Keratinocyte (primary cell): Measurements from ENCODE around the gene UBXN6. TPM values are rescaled to one million over a fixed set of nuclear protein-coding genes. Genes with fewer than 3 reads are reported as not detected.

Source experiments
- DNase-seq: peaks from one replicate; pipeline ENCODE4 v3.0.0-alpha.2; 2011; ENCODE audit warnings: low read depth, missing footprints, low spot score
- FAIRE-seq: peaks from 2 replicates; lab custom pipeline; 2011; peaks lifted over from hg19 to GRCh38; lab: Jason Lieb, UNC
- H2AFZ ChIP-seq: 2 replicates; pipeline ENCODE4 v1.6.0; 2012; ENCODE audit warnings: low read length, control low read depth, inconsistent platforms; ENCODE audit not compliant: control insufficient read depth
- H3K27ac ChIP-seq: 2 replicates; pipeline ENCODE4 v1.5.1; 2011; ENCODE audit warnings: low read length; ENCODE audit not compliant: control insufficient read depth, insufficient read depth
- H3K27me3 ChIP-seq: 3 replicates; pipeline ENCODE4 v1.6.0; 2011; ENCODE audit warnings: low read length; ENCODE audit not compliant: control insufficient read depth, insufficient read depth; ENCODE audit errors: extremely low read depth
- H3K36me3 ChIP-seq, 2 experiments: 2 replicates in 1 of 2; 3 replicates in 1 of 2; pipeline ENCODE4 v1.5.1; 2011; ENCODE audit warnings: low read length in 2 of 2, mild to moderate bottlenecking in 1 of 2; ENCODE audit not compliant: control insufficient read depth in 2 of 2, insufficient read depth in 2 of 2; ENCODE audit errors: extremely low read depth in 1 of 2
- H3K4me1 ChIP-seq: 3 replicates; pipeline ENCODE4 v1.5.1; 2011; ENCODE audit warnings: low read length; ENCODE audit not compliant: control insufficient read depth, insufficient read depth; ENCODE audit errors: extremely low read depth
- H3K4me2 ChIP-seq: 3 replicates; pipeline ENCODE4 v1.6.0; 2011; ENCODE audit warnings: low read depth, low read length; ENCODE audit not compliant: control insufficient read depth, insufficient read depth; ENCODE audit errors: extremely low read depth
- H3K4me3 ChIP-seq, 3 experiments: fragments of 200-600 bp in 1 of 3; sonication (generic) in 1 of 3; 2 replicates in 2 of 3; 3 replicates in 1 of 3; pipeline ENCODE4 v1.5.1; 2011 to 2016; ENCODE audit warnings: low read length in 3 of 3, mild to moderate bottlenecking in 3 of 3, control low read depth in 2 of 3, inconsistent platforms in 1 of 3, low read depth in 1 of 3, mixed read lengths in 1 of 3, mixed run types in 1 of 3, moderate library complexity in 1 of 3; ENCODE audit not compliant: control insufficient read depth in 2 of 3, insufficient read depth in 2 of 3; ENCODE audit errors: extremely low read depth in 1 of 3
- H3K79me2 ChIP-seq: 2 replicates; pipeline ENCODE4 v1.6.0; 2012; ENCODE audit warnings: low read length; ENCODE audit not compliant: control insufficient read depth, insufficient read depth
- H3K9ac ChIP-seq: 3 replicates; pipeline ENCODE4 v1.6.0; 2011; ENCODE audit warnings: low read length; ENCODE audit not compliant: control insufficient read depth, insufficient read depth; ENCODE audit errors: extremely low read depth
- H3K9me1 ChIP-seq: 3 replicates; pipeline ENCODE4 v1.6.0; 2011; ENCODE audit warnings: low read length; ENCODE audit not compliant: control insufficient read depth, insufficient read depth; ENCODE audit errors: extremely low read depth
- H3K9me3 ChIP-seq: 2 replicates; pipeline ENCODE4 v1.5.1; 2012; ENCODE audit warnings: low read depth, low read length; ENCODE audit not compliant: control insufficient read depth
- H4K20me1 ChIP-seq: 3 replicates; pipeline ENCODE4 v1.6.0; 2011; ENCODE audit warnings: low read length; ENCODE audit not compliant: control insufficient read depth, insufficient read depth; ENCODE audit errors: extremely low read depth
- EZH2 ChIP-seq: IDR thresholded peaks from one replicate; pipeline ENCODE4 v1.6.1; 2012; ENCODE audit warnings: inconsistent platforms, mild to moderate bottlenecking, low read length, moderate library complexity
- dilution Hi-C: fragments of 300-500 bp; cut with MboI; formaldehyde crosslinking; loops from one replicate; pipeline ENCODE4 v1.7.0; 2020; ENCODE audit warnings: low sequenced_read_pairs; ENCODE audit not compliant: extremely low pct_ligation_motif_present
- polyA plus RNA-seq, 5 experiments: library from polyadenylated mRNA; depleted of rRNA in 3 of 5; stranded (reverse) in 3 of 5; stranded (forward) in 1 of 5; unstranded in 1 of 5; fragments of >200 nt; gene quantifications; 1 replicate in 1 of 5; 2 replicates in 3 of 5; 3 replicates in 1 of 5; pipeline versions ENCODE4 v1.2.1 to v1.2.3, GENCODE V29; 2011 to 2012; ENCODE audit warnings: missing spikeins in 2 of 5, low read depth in 1 of 5, low replicate concordance in 1 of 5
- TF ChIP-seq, protein P1 (sequence below), 3 experiments: IDR thresholded peaks in 1 of 3; conservative IDR thresholded peaks in 1 of 3; optimal IDR thresholded peaks in 1 of 3; 2 replicates in 2 of 3; 3 replicates in 1 of 3; pipeline versions ENCODE3 to v1.5.1; 2011; ENCODE audit warnings: low read length in 3 of 3, mild to moderate bottlenecking in 3 of 3, moderate library complexity in 2 of 3, control low read depth in 1 of 3, inconsistent platforms in 1 of 3; ENCODE audit not compliant: insufficient read depth in 2 of 3; ENCODE audit errors: extremely low read depth in 1 of 3

UBXN6 gene
- polyA plus RNA-seq, 1 donor (not counting 4 experiments of a cell fraction or from before 2014, with no cell fraction given), result 36.4 TPM

DNA sequence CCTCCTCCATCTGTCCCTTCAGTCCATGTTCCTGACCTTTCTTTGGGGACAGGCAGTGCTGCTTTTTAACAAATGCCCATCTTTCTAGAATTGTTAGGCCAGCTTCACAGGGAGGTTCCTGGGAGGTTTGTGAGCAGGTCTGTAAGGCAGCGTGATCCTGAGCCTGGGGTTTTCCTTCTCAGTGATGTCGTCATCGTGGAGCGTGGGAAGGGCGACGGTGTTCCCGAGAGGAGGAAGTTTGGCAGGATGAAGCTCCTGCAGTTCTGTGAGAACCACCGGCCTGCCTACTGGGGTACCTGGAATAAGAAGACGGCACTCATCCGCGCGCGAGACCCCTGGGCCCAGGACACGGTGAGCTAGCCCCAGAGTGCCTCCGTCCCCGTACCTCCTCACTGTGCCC is 28.3 kb downstream of the UBXN6 start:
- no peak overlapping the region for H3K4me3 ChIP-seq
- TF ChIP-seq, protein P1, sequence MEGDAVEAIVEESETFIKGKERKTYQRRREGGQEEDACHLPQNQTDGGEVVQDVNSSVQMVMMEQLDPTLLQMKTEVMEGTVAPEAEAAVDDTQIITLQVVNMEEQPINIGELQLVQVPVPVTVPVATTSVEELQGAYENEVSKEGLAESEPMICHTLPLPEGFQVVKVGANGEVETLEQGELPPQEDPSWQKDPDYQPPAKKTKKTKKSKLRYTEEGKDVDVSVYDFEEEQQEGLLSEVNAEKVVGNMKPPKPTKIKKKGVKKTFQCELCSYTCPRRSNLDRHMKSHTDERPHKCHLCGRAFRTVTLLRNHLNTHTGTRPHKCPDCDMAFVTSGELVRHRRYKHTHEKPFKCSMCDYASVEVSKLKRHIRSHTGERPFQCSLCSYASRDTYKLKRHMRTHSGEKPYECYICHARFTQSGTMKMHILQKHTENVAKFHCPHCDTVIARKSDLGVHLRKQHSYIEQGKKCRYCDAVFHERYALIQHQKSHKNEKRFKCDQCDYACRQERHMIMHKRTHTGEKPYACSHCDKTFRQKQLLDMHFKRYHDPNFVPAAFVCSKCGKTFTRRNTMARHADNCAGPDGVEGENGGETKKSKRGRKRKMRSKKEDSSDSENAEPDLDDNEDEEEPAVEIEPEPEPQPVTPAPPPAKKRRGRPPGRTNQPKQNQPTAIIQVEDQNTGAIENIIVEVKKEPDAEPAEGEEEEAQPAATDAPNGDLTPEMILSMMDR (optimal IDR thresholded peaks at IDR 0.05 in 1 of 3, IDR thresholded peaks at IDR 0.05 in 1 of 3, conservative IDR thresholded peaks at IDR 0.05 in 1 of 3; ENCODE audit: extremely low read depth in 1 of 3, insufficient read depth in 2 of 3, low read length in 3 of 3), result no peak
- TF ChIP-seq EZH2, result no peak
- no peak for FAIRE-seq
- no peaks in the 10 kb centered on the region for H4K20me1 ChIP-seq
- H3K27me3 ChIP-seq, result no peaks in the 10 kb centered on the region
- H2AFZ ChIP-seq, result no peak overlapping the region
- peaks cover 20 to 31% of the 10 kb centered on the region in 2 experiments for H3K36me3 ChIP-seq
- H3K9me3 ChIP-seq, result no peaks in the 10 kb centered on the region
- no peak overlapping the region for H3K4me2 ChIP-seq
- no peaks in the 10 kb centered on the region for H3K9me1 ChIP-seq
- dilution Hi-C loops, result no loop called here
- H3K4me1 ChIP-seq, result no peaks in the 10 kb centered on the region
- no peak for DNase-seq
- H3K79me2 ChIP-seq, result no peaks in the 10 kb centered on the region
- H3K27ac ChIP-seq, result no peak overlapping the region
- H3K9ac ChIP-seq, result no peak overlapping the region

GRCh38 chr19:4428326-4428975 is 29.1 kb downstream of the UBXN6 start:
- TF ChIP-seq, protein P1 (optimal IDR thresholded peaks at IDR 0.05 in 1 of 3, IDR thresholded peaks at IDR 0.05 in 1 of 3, conservative IDR thresholded peaks at IDR 0.05 in 1 of 3; ENCODE audit: extremely low read depth in 1 of 3, insufficient read depth in 2 of 3, low read length in 3 of 3), result no peak
- TF ChIP-seq EZH2, result no peak
- no peaks in the 10 kb centered on the region for H3K79me2 ChIP-seq
- no peaks in the 10 kb centered on the region for H3K9me3 ChIP-seq
- H4K20me1 ChIP-seq, result no peaks in the 10 kb centered on the region
- no peaks in the 10 kb centered on the region for H3K4me1 ChIP-seq
- H3K9ac ChIP-seq, result no peak overlapping the region
- FAIRE-seq, result no peak
- no peak overlapping the region for H3K27ac ChIP-seq
- no peak overlapping the region for H2AFZ ChIP-seq
- H3K4me3 ChIP-seq, result no peak overlapping the region
- dilution Hi-C loops, result no loop called here
- no peak overlapping the region for H3K4me2 ChIP-seq
- peaks cover 21 to 39% of the 10 kb centered on the region in 2 experiments for H3K36me3 ChIP-seq
- no peaks in the 10 kb centered on the region for H3K27me3 ChIP-seq
- DNase-seq, result no peak
- no peaks in the 10 kb centered on the region for H3K9me1 ChIP-seq
